Femur (tissue), 1 donor: Measurements from ENCODE around the gene ANKRD12.

Source experiments
- DNase-seq: peaks from one replicate; pipeline ENCODE4 v3.0.0-alpha.2; 2017

The ANKRD12 gene

DNA sequence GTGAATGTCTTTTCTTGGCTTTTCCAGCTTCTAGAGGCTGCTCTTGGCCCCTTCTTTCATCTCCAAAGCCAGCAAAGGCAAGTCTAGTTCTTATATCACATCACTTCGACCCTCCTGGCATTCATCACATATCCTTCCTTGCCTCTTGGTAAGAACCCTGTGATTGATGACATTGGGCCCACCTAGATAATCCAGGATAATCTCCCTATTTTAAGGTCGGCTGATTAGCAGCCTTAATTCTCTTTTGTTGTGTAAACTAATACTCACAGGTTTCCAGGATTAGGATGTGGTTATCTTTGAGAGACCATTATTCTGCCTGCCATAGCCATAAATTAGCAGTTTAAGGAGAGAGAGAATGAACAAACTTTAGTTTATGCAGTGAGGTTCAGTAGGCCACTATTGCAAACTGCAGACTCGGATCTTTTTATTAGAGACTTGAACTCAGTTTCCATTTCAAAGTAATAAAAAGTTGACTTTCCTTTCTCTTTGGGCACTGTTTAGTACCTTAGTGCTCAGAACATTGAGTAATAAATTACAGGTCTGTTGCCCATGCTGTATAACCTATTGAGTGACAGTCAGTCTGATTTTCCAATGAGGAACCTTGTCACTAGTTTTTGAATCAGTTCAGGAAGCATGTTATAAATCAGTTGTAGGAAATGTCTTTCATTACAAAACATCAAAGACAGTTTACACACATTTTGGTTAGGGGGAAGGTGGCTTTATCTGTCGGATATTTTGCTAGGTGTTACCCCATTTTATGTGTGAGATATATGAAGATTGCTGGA lies 29.6 kb upstream of the ANKRD12 start:
- DNase-seq: no peak

DNA sequence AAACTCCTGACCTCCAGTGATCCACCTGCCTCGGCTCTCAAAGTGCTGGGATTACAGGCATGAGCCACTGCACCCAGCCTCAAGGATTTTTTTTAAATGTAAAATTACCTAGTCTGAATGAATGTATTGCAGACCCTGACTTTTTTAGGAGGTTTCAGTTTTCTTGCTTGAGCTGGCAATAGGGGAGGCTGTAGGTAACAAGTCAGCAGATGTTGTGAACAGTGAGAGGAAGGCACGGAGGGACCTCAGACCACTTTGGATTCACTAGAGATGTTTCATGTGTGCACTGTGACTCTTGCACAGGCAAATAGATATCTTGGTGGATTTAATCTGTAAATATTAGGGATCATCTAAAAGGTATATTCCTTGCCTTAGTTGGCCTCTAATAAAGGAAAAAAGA lies 27.7 kb upstream of the ANKRD12 start:
- DNase-seq: no peak

DNA sequence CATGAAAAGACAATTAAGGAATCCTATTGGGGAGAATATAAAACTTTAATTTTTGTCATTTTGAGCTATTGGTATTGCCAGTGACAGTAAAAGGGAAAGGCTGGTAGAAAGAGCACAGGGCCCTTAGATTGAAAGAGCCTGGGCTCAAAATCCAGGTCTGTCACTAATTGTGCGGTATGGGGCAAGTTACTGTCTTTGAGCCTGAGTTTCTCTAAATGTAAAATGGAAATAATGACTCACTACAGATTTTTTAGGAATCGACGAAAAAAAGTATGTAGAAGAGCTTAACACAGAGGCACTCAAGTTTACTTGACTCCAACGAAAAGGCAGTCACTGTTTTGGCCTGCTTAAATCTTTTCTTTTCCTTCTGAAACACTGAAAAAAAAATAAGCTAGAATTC lies 27.1 kb upstream of the ANKRD12 start:
- no peak for DNase-seq

DNA sequence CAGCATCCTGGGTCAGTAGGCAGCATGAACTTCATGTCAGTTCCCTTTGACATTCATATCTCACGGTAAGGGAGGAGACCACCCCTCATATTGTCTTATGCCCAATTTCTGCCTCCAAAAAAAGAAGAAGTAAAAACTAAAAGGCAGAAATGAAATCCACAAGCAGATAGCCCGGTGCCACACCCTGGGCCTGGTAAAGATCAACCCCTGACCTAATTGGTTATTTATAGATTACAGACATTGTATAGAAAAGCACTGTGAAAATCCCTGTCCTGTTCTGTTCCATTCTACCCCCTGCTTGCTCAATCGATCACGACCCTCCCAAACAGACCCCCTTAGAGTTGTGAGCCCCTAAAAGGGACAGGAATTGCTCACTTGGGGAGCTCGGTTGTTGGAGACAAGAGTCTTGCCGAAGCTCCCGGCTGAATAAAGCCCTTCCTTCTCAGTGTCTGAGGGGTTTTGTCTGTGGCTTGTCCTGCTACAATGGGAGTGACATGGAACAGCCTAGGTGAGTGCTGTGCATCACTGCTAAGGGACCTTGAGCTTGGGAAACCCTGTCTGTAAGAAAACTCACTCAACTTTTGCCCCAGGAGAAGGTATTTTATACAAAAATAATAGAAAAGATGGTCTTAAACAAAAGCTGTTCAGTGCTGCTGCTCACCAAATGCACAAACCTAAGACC lies 23.0 kb upstream of the ANKRD12 start:
- no peak for DNase-seq

DNA sequence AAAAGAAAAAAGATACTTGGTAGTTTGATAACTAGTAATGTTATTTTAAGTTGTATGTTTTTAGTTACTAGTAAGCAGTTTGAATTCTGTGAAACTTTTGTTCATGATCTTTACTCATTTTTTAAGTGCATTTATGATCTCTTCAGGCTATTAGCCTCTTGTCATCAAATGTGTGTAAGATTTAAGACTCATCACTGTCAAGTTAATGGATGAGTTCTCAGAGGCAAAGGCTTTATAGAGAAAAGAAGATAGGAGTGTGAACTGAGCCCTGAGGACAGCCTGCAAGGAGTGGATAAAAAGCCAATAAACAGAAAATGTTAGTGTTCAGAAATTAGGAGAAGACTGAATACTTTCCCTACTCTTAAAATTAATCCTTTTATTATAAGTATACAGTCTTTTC lies 20.6 kb upstream of the ANKRD12 start:
- DNase-seq: no peak

DNA sequence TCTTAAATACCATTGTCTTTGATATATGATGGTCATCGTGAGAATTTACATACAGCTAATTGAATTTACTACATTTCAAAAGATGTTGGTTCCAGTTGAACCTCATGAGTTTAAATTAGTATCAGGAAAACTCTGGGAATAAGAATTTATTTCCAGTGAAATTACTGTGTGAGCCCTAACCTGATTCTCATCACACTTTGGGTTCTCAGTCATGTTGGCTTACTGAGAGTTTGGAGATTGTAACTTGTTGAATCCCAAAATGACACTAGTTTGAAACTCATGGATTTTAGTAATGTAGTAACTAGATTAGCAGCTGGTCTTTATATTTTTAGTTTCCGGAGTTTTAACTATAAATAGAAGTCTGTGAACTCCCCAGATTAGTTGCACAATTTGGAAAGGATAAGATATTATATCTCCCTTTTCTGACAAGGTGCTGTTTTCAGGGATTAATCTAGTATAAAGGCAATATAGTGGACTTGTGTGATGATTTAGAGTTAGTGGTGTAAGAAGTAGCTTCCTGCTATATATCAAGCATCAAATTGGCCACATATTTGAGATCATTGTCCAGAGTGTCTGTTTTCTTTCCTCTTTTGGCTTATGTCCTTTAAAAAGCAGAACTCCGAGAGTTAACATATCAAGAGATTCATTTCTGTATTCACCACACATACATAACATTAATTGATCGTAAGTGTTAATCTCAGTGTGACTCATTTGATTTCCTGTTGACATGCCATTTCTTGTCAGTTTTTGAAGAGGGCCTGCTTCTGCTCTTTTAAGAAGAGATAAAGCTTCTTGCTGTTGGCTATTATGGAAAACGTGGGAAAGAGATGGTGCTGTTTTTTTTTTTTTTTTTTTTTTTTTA lies 18.4 kb upstream of the ANKRD12 start:
- no peak for DNase-seq

DNA sequence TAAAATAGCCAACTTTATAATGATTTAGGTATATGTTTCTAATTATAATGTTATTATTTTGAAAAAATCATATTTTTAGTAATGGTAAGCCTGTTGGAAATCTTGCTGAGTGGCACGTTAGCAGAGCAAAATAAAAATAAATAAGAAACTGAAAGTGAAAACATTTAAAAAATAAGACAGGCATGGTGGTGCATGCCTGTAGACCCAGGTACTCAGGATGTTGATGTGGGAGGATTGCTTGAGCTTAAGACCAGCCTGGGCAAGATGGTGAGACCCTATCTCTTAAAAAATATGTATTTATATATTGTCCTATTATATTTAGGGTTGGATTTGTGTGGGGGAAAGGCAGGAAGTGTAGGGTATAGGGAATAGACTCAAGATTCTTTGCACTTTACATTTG lies 15.8 kb upstream of the ANKRD12 start:
- no peak for DNase-seq

DNA sequence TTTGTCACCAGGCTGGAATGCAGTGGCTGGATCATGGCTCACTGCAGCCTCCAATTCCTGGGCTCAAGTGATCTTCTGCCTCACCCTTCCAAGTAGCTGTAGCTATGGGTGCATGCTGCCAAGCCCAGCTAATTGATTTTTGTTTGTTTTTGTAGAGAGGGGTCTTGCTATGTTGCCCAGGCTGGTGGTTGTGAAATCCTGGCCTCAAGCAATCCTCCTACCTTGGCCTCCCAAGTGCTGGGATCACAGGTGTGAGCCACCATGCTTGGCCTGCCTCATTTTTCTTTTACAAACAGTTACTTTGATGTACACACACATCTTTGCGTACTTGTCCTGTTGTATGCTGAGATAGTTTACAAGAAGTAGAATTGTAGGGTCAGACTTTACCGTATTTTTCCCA lies 13.1 kb upstream of the ANKRD12 start:
- DNase-seq: no peak

DNA sequence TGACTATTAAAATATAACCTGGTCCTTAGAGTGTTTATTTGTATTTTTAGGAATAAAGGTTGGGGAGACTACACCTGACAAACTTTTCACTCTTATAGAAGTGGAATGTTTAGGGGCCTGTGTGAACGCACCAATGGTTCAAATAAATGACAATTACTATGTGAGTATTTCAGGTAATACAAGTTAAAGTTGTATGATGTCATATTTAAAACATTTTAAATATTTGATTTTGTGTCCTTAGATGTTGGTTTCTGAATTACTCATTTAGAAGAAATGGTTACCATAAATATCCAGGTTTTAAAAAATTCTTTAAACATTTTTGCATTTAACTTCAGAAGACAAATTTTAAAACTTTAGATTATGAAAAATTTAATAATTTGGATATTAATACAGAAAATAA lies 11.8 kb upstream of the ANKRD12 start:
- no peak for DNase-seq

DNA sequence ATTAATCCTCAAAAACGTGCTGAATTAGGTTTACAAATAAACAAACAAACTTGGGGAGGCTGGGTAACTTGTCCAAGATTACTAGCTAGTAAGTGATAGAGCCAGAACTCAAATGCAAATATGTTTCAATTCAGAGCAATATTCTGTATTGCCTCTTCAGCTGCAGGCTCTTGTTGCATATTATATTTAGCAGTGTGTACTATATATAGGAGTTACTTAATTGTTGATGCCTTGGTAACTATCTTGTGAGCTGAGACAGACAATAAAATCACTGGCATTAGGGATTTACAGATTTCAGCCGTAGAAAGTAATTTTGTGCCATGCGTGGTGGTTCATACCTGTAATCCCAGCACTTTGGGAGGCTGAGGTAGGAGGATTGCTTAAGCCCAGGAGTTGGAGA lies 10.2 kb upstream of the ANKRD12 start:
- no peak for DNase-seq

DNA sequence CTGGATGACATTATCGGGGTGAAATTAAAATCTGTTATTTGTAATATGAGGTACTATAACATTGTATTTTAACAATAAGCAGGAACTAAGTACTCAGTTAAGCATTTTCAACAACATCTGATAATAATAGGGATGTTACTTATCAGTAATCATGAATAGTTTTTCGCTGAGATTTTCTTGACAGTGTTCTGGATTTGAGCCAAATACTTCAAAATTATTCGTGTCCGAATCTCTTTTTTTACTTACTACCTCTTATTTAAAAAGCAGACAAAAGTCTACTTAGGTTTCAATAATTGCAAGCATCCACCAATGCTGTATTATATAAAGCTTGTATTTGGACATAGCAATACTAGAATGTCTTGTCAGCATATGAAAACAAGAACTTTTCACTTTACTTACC lies 6.4 kb upstream of the ANKRD12 start:
- no peak for DNase-seq

DNA sequence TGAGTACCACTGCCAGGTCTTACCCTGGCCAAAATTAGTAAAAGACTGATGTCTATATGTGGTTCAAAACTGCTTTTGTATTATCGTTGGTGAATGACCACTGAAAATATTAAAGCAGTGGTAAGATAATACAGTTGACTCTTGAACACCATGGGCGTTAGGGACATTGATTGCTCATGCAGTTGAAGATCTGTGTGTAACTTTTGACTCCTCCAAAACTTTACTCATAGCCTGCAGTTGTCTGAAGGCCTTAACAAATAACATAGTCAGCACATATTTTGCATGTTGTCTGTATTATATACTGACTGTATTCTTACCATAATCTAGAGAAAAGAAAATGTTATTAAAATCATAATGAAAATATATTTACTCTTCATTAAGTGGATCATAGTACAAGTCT lies 5.8 kb upstream of the ANKRD12 start:
- no peak for DNase-seq

DNA sequence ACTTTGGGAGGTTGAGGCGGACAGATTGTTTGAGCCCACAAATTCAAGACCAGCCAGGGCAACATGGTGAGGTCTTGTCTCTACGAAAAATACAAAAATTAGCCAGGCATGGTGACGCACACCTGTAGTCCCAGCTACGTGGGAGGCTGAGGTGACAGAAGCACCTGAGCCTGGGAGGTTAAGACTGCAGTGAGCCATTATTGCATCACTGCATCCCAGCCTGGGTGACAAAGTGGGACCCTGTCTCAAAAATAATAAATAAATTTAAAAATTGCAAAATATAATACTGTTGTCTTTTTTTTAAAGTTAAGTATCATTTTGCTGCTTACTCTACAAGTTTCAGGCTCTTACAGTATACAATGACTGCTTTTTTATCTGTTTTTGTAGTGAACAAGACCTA lies 4.0 kb upstream of the ANKRD12 start:
- DNase-seq: no peak

DNA sequence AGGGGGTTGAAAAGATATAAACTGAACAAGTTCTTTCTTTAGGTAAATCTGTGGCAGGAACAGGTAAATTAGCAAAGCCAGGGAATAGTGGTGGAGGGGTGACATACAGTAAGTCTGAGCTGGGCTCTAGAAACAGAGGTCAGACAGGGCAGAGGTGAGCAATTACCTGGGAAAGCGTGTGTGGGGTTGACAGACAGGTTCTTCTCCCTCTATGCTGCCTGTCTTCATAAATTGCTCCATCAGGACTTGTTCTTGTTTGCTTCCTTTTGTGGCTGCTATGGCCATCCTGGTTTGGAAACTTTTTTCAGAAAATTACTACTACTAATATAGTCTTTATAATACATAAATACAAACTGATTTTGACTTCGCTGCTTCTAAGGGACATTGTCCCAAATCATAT lies 3.4 kb upstream of the ANKRD12 start:
- no peak for DNase-seq

DNA sequence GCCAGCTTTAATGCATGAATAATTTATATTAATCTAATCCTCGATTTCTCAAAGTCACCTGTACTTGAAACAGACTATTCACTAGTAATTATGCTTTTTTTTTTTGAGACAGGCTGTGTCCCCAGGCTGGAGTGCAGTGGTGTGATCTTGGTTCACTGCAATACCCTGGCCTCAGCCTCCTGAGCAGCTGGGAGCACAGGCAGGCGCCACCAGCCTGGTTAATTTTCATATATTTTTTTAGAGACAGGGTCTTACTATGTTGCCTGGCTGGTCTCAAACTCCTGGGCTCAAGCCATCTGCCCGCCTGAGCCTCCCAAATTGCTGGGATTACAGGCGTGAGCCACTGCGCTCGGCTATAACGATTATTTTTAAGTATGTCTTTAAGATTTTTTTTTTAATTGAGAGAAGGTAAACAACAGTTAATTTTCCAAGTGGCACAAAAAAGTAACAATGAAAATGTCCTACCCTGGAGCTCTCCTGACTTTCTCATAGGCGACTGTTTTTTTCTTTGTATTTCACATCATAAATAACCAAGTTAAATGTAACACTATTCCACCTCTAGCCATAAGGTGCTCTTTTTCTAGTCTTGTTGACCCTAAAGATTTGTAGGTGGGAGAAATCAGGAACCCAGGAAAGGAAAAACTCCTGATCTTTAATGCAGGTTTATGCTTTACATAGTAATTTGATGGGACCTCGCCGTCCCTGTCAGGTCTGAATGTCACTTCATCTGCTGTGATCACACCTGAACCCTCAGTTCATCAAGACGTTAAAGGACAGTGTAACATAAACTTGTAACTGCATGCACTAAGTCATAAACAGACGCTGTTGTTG lies 1.3 kb upstream of the ANKRD12 start:
- DNase-seq: no peak

DNA sequence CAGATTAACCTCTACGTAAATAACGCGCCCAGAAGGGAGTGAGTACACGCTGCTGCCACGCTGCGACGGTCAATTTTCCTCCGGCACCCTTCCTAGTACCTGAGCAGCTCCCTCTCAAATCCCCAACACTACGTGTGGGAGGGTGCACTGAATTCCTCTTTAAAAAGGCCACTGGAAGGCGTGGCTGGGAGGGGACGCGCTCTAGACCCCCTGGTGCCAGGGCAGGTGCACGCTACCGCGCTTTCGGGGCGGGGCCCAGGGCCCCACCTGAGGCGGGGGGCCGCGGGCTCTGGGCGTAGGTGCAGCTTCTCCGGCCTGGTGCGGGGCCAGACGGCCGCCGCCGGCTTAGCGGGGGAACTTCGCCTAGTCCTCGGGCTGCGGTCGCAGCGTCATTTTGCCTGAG lies 668 bp upstream of the ANKRD12 start:
- DNase-seq: no peak

DNA sequence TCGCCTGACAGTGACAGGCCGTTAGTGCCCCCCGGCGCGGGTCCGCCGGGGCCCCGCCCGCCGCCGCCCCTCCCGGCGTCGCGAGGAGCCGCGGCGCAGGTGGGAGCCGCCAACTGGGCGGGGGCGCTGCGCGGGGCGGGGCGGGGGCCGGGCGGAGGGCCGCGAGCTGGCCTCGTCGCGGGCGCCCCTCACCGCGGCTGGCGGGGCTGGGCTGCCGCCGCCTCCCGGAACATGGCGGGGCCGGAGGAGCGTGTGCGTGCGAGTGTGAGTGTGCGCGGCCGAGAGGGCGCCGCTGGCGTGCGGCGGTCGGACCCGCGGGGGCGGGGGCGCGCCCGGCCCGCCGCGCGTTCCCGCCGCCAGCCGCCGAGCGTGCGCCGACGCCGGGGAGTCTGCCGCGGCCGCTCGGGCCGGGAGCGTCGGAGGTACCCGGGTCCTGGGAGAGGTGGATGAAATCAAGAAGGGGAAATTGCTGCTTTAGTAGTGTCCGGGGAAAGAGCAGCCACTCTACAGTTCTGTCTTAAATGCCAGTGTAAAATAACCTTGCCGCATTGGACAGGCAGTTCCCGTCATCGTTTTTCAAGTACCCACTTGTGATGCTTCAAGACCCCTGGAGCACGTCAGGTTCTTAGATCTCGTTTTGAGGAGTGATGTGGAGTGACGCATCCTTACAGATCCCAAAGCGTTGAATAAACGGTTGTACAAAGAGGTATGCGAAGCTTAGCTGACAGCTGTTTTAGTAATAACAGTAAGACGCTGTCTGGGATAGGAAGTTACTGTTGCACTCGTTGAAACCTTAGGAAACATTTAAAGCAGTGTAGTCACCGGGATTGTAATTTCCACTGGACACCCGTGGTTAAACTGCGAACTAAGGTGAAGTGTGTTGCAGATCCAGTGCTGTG lies 836 bp downstream of the ANKRD12 start:
- peak; percentile 83 for DNase-seq

DNA sequence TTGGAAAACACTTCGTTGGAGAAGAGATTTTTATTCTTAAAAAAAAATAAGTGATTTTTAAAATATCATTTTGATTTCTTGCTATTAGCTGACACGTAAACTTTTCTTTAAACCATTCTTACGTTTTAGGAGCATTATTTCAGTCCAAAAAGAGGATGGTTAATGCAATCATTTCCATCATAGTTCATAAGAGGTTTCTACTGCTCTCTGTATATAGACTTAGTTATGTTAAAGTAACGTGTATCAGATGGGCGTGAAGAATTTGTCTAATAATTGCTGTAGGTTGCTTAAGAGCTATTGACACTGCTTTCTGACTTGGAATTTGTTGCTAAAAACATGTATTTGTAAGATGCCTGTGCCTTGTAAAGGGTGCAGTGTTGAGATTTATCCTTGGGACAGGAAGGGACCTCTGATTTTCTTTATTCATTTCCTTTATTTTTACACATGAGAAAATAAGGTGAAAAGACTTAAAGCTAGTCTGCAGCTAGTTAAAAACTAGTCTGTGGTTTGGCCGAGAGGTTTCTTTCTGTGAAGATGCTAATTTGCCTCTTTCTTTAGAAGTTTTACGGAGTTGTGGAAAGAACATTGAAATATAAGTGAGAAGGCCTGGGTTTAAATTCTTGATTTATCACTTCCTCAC lies 2.9 kb downstream of the ANKRD12 start:
- DNase-seq: no peak

DNA sequence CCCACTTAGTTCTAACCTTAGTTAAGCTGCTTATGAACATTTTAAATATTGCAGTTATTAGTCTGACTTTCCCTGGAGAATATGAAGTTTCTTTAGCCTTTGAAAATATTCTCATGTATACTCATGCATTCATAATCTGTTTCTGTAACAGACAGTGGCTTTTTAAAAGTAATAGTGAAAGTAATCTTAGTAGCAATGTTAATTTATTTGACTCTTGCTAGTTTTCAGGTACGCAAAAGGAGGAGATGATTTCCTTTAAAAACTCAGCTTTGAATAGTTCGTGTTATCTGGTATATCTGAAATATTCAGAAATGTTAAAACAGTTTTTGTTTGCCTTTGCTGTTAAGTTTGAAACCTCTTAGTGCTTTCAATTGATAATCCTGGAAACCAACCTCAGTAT lies 3.8 kb downstream of the ANKRD12 start:
- no peak for DNase-seq

DNA sequence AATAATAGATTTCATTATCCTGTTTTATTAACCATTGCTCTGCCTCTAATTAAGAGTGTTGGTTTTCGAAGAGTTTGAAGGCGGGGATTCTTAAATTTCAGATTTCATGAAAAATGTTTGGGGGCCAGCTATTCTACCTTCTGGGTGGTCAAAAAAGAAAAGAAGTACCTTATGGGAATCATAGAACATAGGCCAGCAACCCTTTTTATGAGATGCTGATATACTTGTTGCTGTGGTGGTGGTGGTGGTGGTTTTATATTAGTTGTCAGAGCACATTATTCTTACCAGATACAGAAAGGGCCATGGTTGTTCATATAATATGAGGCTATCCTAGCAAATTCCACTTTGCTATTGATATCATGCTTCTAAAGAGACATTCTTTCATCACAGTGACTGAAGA lies 4.4 kb downstream of the ANKRD12 start:
- no peak for DNase-seq

DNA sequence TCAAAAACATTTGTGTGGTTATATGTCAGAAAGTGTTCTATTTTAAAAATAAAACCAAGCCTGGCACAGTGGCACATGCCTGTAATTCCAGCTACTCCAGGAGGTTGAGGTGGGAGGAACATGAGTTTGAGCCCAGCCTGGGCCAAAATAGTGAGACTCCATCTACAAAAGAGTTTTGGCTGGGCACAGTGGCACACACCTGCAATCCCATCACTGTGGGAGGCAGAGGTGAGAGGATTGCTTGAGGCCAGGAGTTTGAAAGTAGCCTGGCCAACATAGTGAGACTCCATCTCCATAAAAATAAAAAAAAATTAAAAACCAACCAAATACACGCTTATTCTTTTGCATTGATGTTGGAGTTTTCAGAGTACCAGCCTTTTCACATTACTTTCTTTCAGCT lies 9.6 kb downstream of the ANKRD12 start:
- DNase-seq: no peak
